GM08714 (cell line): ENCODE data around the gene TXNDC9.
"Not testable (repeated sequence)": the region's sequence is repeated elsewhere in the genome, so short reads cannot be mapped to it uniquely, and the experiment has no call there.

Experiments used
- H3K4me3 ChIP-seq: fragments of 200-500 bp; sonication (Bioruptor generic); 2 replicates; pipeline ENCODE4 v1.5.1; 2014; ENCODE audit warnings: mild to moderate bottlenecking, low read length, inconsistent platforms
- ZNF274 ChIP-seq: IDR thresholded peaks from 2 replicates; pipeline ENCODE4 v1.6.1; 2012; ENCODE audit warnings: mild to moderate bottlenecking, low read depth, low read length

The TXNDC9 gene, protein sequence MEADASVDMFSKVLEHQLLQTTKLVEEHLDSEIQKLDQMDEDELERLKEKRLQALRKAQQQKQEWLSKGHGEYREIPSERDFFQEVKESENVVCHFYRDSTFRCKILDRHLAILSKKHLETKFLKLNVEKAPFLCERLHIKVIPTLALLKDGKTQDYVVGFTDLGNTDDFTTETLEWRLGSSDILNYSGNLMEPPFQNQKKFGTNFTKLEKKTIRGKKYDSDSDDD

DNA sequence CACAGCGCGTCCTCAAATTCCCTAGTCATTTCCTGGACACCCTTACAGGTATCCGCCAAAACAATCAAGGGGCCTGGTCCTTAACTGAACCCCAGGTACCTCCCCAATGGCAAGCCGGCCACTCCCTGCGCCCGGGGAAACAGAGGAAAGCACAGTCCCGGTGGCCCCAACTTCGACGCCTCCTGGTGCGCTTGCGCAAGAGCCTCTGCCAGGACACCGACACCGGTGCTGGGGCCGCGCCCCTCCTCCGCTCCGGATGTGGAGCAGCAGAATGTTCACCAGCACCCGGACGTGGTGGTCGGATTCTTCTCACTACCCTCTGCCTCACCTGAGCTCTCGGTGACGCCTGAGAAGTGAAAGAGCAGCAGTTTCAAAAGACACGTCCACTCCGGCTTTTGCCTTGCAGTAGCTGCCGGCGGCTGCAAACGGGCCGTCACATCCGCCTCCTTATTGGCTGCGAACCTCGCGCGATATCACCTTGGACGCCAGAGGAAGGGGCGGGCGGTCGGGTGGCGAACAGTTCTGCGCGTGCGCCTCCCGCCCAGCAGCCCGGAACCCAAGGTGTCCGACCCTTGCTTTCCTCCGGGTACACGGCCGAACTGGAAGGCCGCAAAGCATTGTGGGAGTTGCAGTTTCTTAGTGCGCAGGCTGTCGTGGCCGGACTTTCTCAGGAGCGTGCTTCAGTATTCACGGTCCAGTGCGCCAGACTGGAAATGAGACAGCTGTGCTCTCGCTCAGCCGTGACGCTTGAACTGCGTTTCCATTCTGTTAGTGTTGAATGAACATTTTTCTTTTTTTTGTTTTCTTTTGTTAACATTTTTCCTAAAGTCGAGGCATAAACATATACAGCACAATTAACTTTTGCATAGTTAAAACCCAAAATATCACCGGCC, at the start of gene TXNDC9:
TSS of gene TXNDC9 (minus strand) at position 423 of the 893 bp plus-strand sequence. CDS start 3,123 bp downstream, outside the sequence.
- H3K4me3 ChIP-seq: peak within 1 kb of the TSS; percentile 90
- no peak for TF ChIP-seq ZNF274

DNA sequence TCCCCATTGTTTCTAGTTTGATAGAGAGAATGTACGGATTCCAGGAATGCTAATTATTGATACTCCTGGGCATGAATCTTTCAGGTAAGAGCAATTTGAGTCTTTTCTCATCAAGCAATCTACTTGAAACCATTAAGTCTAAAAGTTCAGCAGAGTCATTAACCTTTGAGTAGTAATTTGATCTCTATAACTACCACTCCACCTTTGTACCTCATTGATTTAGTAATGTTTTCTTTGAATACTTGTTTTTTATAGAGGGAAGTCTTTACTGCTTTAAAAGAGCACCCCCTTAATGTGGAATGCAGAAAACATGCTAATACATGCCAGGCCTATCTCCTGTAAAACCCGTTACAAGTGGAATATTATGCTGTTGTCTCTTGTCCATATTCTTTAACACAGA, 46.0 kb upstream of the TXNDC9 start:
- TF ChIP-seq ZNF274: no peak
- H3K4me3 ChIP-seq: no peak overlapping the region

DNA sequence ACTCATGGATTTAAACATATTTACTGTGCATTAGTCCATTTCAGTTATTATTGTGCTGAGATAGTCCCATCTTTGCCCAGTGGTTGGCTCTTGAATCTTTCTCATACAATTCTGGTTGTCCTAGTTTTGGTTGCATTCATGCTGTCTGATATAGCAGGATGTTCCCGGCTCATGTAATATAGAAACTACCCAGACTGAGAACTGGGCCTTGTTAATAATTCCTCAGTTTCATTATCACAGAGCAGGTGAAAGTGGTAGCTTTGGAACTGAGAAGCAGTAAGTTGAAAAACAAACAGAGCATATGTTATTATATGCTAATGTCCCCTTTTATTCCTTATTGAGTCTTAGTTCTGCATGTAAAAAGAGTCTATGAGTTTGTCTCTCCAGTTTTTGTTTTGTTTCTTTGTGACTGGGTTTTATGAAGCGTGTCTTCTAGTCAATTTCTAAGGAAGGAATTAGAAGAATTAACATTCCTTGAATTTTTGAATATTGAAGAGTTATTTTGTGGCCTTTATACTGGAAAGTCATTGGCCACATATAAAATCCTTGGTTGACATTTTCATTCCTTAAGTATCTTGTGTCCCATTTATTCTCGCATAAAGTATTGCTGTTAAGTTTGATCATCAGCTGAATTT, 44.4 kb upstream of the TXNDC9 start:
- TF ChIP-seq ZNF274: no peak
- H3K4me3 ChIP-seq: no peak overlapping the region

DNA sequence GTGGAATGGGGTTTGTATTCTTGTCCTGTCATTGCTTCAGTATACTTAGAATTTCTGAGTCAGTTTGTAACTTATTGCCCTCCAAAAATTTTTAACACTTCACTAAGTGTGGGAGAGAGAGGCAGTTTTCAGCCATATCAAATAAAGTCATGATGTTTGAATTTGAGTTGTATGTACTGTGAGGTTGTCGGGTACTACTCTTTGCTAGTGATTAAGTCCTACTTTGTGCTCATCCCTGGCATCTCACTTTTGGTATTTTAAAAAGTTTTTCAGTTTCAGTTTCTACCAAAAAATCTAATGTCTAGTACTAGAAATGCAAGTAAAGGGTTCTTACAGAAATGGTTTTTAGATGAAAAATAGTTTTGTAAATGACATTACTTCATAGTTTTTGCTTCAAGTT, 41.7 kb upstream of the TXNDC9 start:
- no peak for TF ChIP-seq ZNF274
- H3K4me3 ChIP-seq: no peak overlapping the region

DNA sequence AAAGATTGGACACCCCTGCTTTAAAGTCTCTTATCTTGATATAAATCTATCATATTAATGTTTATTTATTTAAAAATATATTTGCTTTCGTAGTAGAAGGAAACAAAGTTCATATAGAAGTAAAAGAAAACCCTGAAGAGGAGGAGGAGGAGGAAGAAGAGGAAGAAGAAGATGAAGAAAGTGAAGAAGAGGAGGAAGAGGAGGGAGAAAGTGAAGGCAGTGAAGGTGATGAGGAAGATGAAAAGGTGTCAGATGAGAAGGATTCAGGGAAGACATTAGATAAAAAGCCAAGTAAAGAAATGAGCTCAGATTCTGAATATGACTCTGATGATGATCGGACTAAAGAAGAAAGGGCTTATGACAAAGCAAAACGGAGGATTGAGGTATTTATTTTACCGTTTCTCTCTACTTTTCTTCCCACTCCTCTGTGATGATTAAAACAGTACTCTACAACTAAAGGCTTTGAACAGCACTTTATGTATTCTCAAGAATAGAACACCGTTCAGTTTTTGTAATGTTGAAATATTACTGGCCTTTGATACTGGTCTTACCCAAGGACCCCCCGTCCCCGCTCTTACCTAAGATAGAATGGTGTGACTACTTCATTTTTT, 40.2 kb upstream of the TXNDC9 start:
- H3K4me3 ChIP-seq: no peak overlapping the region
- no peak for TF ChIP-seq ZNF274

DNA sequence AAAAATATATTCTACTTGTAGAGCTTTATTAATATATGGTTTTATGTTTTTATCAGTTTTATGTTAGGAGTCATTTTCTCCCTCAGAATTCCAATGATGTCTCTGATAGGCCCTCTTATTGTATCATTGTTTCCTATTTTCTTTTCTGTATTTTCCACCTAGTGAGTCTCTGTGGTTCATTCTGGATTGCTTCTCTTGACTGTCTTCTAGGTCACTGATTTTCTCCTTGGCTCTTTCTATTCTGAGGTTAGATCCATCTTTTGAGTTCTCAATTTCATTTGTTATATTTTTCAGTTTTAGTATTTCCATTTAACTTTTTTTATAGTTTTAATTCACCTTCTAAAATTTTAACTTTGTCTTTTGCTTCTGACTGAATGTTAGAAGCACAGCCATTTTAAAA, 38.6 kb upstream of the TXNDC9 start:
- no peak for TF ChIP-seq ZNF274
- H3K4me3 ChIP-seq: no peak overlapping the region

DNA sequence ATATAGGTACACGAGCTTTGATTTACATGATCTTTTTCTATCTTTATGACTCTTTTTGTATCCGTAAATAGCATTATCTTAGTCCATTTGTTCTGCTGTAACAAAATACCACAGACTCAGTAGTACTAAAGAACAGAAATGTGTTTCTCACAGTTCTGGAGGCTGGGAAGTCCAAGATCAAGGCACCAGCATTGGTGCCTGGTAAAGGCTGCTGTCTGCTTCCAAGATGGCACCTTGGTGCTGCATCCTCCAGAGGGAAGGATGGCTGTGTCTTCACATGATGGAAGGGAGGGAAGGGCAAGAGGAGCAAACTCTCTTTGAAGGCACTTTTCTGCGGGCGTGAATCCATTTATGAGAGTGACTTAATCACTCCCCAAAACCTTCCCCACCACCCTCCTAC, 37.0 kb upstream of the TXNDC9 start:
- no peak overlapping the region for H3K4me3 ChIP-seq
- TF ChIP-seq ZNF274: no peak

DNA sequence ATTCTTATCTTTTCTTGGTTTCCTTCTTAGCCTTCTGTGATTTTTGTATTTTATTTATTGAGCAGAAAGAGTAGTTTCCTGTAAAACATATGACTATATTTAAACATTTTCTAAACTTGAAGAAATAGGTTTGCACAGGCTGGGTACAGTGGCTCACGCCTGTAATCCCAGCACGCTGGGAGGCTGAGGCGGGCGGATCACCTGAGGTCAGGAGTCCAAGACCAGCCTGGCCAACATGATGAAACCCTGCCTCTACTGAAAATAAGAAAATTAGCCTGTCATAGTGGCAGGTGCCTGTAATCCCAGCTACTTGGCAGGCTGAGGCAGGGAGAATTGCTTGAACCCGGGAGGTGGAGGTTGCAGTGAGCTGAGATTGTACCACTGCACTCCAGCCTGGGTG, 32.7 kb upstream of the TXNDC9 start:
- not testable (repeated sequence) for H3K4me3 ChIP-seq

DNA sequence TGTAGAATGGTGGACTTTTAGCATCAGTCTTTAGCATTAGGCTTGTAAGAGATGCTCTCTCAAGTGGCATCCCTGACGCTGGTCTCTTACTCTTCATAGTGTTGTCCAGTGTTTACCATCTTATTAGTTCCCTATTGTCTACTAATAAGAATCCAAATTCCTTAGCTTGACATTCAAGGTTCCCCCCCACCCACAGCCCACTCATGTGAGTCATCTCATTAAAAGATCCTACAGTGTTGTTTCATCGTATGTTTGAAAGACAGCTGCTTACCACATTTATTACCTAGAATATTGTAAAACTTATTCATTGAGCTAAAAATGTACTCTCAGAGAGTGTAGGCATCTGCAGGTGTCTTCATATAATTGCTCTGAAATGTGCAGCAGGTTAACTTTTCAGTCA, 29.5 kb upstream of the TXNDC9 start:
- H3K4me3 ChIP-seq: no peak overlapping the region
- no peak for TF ChIP-seq ZNF274

DNA sequence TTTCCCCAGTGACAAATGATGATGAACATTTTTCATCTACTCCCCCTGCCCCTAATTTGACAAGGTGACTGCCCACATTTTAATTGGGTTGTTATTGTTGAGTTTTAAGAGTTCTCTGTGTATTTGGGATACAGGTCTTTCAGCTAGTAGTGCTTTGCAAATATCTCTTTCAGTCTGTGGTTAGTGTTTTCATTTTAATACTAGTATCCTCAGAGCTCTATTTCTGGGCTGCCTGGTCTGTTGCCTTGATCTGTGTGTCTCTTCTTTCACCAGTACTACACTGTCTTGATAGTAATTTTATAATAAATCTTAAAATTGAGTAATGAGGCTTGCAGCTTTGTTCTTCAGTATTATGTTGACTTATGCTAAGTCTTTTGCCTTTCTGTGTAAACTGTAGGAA, 20.7 kb upstream of the TXNDC9 start:
- no peak for TF ChIP-seq ZNF274
- no peak overlapping the region for H3K4me3 ChIP-seq

DNA sequence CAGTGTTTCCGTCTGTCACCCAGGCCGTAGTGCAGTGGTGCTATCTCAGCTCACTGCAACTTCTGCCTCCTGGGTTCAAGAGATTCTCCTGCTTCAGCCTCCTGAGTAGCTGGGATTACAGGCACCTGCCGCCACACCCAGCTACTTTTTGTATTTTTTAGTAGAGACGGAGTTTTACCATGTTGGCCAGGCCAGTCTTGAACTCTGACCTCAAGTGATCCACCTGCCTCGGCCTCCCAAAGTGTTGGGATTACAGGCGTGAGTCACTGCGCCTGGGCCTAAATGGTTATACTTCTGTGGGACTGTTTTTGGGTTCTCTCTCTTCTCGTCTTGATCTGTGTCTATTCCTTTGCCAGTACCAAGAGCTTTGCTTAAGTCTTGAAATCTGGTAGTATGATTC, 18.7 kb upstream of the TXNDC9 start:
- H3K4me3 ChIP-seq: not testable (repeated sequence)

DNA sequence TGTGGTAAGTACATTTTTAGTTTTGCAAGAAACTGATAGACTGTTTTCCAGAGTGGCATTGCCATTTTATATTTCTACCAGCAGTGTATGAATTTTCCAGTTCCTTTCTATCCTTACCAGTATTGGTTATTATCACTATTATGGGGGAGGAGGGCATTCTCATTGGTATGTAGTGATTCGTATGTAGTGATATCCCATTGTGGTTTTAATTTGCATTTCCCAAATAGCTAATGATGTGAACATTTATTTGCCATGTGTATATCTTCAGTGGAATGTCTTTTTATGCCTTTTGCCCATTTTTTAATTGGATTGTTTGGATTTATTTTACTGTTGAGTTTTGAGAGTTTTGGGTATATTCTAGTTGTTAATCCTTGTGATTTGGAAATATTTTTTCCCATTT, 17.9 kb upstream of the TXNDC9 start:
- no peak overlapping the region for H3K4me3 ChIP-seq
- TF ChIP-seq ZNF274: no peak

DNA sequence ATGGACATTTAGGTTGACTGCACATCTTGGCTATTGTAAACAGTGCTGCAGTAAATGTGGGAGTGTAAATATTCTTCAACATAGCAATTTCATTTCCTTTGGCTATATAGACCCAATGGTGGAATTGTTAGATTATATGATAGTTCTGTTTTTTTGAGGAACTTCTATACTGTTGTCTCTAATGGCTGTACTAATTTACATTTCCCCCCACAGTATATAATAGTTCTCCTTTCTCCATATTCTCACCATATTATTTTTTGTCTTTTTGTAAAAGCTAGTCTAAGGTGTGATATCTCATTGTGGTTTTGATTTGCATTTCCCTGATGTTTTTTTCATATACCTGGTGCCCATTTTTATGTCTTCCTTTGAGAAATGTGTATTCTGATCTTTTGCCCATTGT, 14.1 kb upstream of the TXNDC9 start:
- TF ChIP-seq ZNF274: no peak
- H3K4me3 ChIP-seq: no peak overlapping the region

DNA sequence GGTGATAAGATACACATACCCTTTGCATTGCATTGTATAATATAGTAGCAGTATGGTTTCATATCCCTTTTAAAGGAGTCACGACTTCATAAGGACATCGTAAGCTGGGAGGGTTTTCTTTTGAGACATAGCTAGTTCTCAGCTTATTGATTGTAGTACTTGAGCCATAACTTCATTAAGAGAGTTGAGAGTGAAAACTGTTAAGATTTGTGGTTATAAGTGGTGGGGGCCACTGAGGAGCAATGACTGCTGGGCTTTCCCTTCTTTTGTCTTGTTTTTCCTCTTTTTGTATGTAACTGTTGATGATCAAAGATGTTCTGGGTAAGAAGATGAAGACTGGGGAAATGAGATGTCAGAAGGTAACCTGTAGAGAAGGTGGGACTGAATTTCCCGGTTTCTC, 12.0 kb upstream of the TXNDC9 start:
- no peak for TF ChIP-seq ZNF274
- no peak overlapping the region for H3K4me3 ChIP-seq

DNA sequence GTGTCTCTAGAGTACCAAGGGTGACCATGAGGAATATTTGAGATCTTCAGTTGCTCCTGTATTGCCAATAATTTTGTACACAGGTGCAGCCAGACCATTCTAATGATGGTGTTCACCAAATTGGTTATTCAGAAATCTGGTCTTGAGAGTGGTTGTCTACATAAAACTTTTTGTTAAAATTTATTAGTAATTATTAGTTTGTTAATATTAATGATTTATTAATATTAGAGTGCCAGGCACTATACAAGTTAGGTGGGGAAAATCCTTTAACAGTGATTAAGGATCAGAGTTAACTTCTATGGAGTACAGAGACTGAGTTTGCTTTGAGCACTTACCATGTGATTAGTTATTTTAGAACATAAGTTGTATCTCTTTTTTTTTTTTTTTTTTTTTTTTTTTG, 10.1 kb upstream of the TXNDC9 start:
- no peak overlapping the region for H3K4me3 ChIP-seq
- TF ChIP-seq ZNF274: no peak

DNA sequence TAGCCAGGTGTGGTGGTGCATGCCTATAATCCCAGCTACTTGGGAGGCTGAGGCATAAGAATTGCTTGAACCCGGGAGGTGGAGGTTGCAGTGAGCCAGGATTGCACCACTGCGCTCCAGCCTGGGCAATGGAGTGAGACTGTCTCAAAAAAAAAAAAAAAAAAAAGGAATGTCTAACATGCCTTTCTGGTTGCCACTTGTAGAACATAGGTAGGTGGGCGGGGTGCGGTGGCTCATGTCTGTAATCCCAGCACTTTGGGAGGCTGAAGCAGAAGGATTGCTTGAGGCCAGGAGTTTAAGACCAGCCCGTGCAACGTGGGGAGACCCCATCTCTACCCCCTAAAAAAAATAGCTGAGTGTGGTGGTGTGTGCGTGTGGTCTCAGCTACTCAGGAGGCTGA, 9.3 kb upstream of the TXNDC9 start:
- H3K4me3 ChIP-seq: not testable (repeated sequence)
